NCI-H748 treated with DMSO at 0.1 percent for 48 hours (cell line): ENCODE measurements around the gene ERICH6.

Source experiments
- DNase-seq: peaks from one replicate; lab custom pipeline; 2025; lab: John Stamatoyannopoulos, UW

ERICH6 gene

DNA sequence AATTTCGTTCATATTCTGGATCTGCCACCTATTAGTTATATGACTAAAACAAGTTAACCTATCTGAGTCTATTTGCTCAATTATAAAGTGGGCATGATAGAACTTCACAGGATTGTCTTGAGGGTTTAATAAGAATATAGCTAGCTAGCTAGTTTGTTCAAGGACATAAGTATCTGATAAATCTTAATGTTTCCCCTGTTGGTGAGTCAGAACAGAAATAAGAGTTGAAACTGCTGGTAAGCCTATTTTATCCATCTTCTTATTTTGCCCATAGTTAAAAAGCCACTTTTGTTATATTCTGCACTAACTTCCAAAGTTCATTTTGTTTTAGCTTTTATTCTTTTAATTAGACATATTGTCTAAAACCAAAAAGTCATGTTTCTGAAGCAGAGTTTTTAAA is 91.2 kb downstream of the ERICH6 start:
- DNase-seq, result no peak

DNA sequence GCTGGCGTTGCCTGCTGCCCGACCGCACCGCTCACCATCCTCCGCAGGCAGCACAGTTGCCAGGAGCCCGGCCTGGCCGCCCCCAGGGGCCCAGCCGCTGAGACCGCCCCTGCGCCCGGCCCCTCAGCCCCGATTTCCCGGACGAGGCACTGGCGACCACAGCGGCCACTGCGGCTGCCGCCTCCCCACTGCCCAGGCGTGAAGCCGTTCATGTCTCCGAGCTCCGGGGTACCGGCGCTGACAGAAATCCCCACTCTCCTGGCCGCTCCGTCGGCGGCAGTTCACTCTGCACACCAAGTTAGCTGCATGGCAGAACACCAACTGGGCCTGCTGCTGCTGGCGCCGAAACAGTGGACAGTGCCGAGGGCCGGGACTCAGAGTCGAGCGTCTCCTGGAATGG is 92.1 kb downstream of the ERICH6 start:
- DNase-seq, result no peak

DNA sequence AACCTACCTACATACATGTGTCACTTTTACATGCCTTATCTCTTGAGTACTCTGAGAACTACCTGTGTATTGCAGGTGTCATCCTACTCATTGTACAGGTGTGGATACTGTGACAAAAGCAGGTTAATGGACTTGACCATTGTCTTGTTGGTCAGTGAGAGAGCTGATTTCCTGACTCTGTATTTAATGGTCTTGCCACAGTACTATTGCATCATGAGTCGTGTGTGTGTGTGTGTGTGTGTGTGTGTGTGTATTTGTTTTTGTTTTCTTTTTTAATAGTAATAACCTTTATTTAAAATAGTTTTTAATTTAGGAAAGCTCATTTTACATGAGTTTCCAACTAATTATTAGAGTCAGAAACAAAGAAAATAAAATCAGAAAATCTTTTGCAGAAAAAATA is 92.9 kb downstream of the ERICH6 start:
- DNase-seq, result no peak

DNA sequence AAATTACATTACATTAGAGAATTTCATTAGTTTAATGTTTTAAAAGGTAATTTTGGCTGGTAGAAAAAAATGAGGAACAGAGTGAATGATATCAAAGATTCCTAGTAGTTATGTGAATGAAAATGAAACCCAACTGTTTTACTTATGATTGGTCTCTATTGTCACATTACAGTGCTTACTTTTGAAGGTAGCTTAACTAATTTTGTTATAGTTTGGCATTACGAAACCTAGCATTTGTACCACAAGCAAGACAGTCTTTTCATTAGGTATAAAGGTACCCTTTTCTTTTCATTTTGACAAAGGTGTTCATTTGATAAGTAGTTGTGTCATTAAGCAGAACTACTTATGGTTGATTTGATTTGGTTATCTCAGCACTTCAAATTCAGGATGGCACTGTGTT is 93.7 kb downstream of the ERICH6 start:
- DNase-seq, result no peak
